ENCODE measurements around the gene GPR157.
A peak's percentile ranks its signal among the peaks of the same experiment; 100 is the strongest.

Gene GPR157

GRCh38 chr1:9081473-9081872 is 47.4 kb downstream of the GPR157 start:
- Histone ChIP-seq H3K27me3 (ENCODE audit: low read depth) (no peaks in the 10 kb centered on the region), H3K4me1 (peaks cover 45% of the 10 kb centered on the region), H3K9me3 (peaks cover under 1% of the 10 kb centered on the region; the same call in 1 of the 2 replicates), H3K4me3 (no peak overlapping the region), H3K36me3 (replicated peaks) (no peaks in the 10 kb centered on the region)
- in situ Hi-C loops (cut with MboI; ENCODE audit: low sequenced_read_pairs), result no loop called here
- DNase-seq (ENCODE audit: low spot score in 2 of 2), result no peak

- in situ Hi-C loops (cut with MboI; ENCODE audit: low sequenced_read_pairs), result no loop called here
- peak; percentile 91 to 96 for DNase-seq (ENCODE audit: low spot score in 2 of 2)
- no peaks in the 10 kb centered on the region for H3K9me3 ChIP-seq
- H3K27me3 ChIP-seq (ENCODE audit: low read depth), result no peaks in the 10 kb centered on the region
- H3K4me3 ChIP-seq, result no peak overlapping the region
- no peaks in the 10 kb centered on the region for H3K36me3 ChIP-seq (replicated peaks)
- H3K4me1 ChIP-seq, result peaks cover 42% of the 10 kb centered on the region
Measured at GRCh38 chr1:9080705-9081291, 48.1 kb downstream of the GPR157 start.

- Histone ChIP-seq H3K9me3 (no peaks in the 10 kb centered on the region), H3K4me3 (no peak overlapping the region), H3K36me3 (replicated peaks) (no peaks in the 10 kb centered on the region), H3K27me3 (ENCODE audit: low read depth) (no peaks in the 10 kb centered on the region), H3K4me1 (peaks cover 35% of the 10 kb centered on the region)
- no peak for DNase-seq (ENCODE audit: low spot score in 2 of 2)
- in situ Hi-C loops (cut with MboI; ENCODE audit: low sequenced_read_pairs), result no loop called here
Measured at GRCh38 chr1:9079988-9080704, 48.8 kb downstream of the GPR157 start.

GRCh38 chr1:9078752-9079500 is 50.0 kb downstream of the GPR157 start:
- Histone ChIP-seq H3K4me3 (no peak overlapping the region), H3K27me3 (ENCODE audit: low read depth) (no peaks in the 10 kb centered on the region)
- no peak for DNase-seq (ENCODE audit: low spot score in 2 of 2)

GRCh38 chr1:9078015-9078751 is 50.7 kb downstream of the GPR157 start:
- no peaks in the 10 kb centered on the region for H3K36me3 ChIP-seq (replicated peaks)
- no peaks in the 10 kb centered on the region for H3K27me3 ChIP-seq (ENCODE audit: low read depth)
- peak; percentile 40 to 58 for DNase-seq (ENCODE audit: low spot score in 2 of 2)
- H3K4me3 ChIP-seq, result no peak overlapping the region
- H3K4me1 ChIP-seq, result peaks cover 34% of the 10 kb centered on the region
- in situ Hi-C loops (cut with MboI; ENCODE audit: low sequenced_read_pairs), result no loop called here
- no peaks in the 10 kb centered on the region for H3K9me3 ChIP-seq

More at GRCh38 chr1:9078752-9079500, 50.0 kb downstream of the GPR157 start:
- Histone ChIP-seq H3K4me1 (peaks cover 34% of the 10 kb centered on the region), H3K9me3 (no peaks in the 10 kb centered on the region), H3K36me3 (replicated peaks) (no peaks in the 10 kb centered on the region)
- in situ Hi-C loops (cut with MboI; ENCODE audit: low sequenced_read_pairs), result no loop called here

GRCh38 chr1:9075022-9075421 is 53.9 kb downstream of the GPR157 start:
- Histone ChIP-seq H3K36me3 (replicated peaks) (no peaks in the 10 kb centered on the region), H3K27me3 (ENCODE audit: low read depth) (no peaks in the 10 kb centered on the region), H3K4me3 (no peak overlapping the region), H3K4me1 (peaks cover 11% of the 10 kb centered on the region), H3K9me3 (no peaks in the 10 kb centered on the region)
- in situ Hi-C loops (cut with MboI; ENCODE audit: low sequenced_read_pairs), result no loop called here
- no peak for DNase-seq (ENCODE audit: low spot score in 2 of 2)

- Histone ChIP-seq H3K9me3 (no peaks in the 10 kb centered on the region), H3K36me3 (replicated peaks) (no peaks in the 10 kb centered on the region), H3K4me1 (peaks cover 20% of the 10 kb centered on the region), H3K4me3 (no peak overlapping the region), H3K27me3 (ENCODE audit: low read depth) (no peaks in the 10 kb centered on the region)
- no peak for DNase-seq (ENCODE audit: low spot score in 2 of 2)
- in situ Hi-C loops (cut with MboI; ENCODE audit: low sequenced_read_pairs), result no loop called here
Measured at GRCh38 chr1:9073143-9073542, 55.8 kb downstream of the GPR157 start.

GRCh38 chr1:9071554-9072235 is 57.2 kb downstream of the GPR157 start:
- in situ Hi-C loops (cut with MboI; ENCODE audit: low sequenced_read_pairs), result no loop called here
- DNase-seq (ENCODE audit: low spot score in 2 of 2), result no peak
- no peak overlapping the region for H3K4me3 ChIP-seq
- H3K27me3 ChIP-seq (ENCODE audit: low read depth), result no peaks in the 10 kb centered on the region
- no peaks in the 10 kb centered on the region for H3K36me3 ChIP-seq (replicated peaks)
- no peaks in the 10 kb centered on the region for H3K9me3 ChIP-seq
- H3K4me1 ChIP-seq, result peaks cover 14% of the 10 kb centered on the region

GRCh38 chr1:9070486-9070885 is 58.4 kb downstream of the GPR157 start:
- Histone ChIP-seq H3K9me3 (no peaks in the 10 kb centered on the region), H3K4me3 (no peak overlapping the region), H3K36me3 (replicated peaks) (no peaks in the 10 kb centered on the region), H3K27me3 (ENCODE audit: low read depth) (no peaks in the 10 kb centered on the region), H3K4me1 (peaks cover 14% of the 10 kb centered on the region)
- in situ Hi-C loops (cut with MboI; ENCODE audit: low sequenced_read_pairs), result no loop called here
- no peak for DNase-seq (ENCODE audit: low spot score in 2 of 2)

- Histone ChIP-seq H3K27me3 (ENCODE audit: low read depth) (no peaks in the 10 kb centered on the region), H3K4me3 (no peak within 1 kb of the TSS), H3K36me3 (replicated peaks) (no peaks in the 10 kb centered on the region), H3K9me3 (no peaks in the 10 kb centered on the region), H3K4me1 (peaks cover 14% of the 10 kb centered on the region)
- in situ Hi-C loops (cut with MboI; ENCODE audit: low sequenced_read_pairs), result no loop called here
- DNase-seq (ENCODE audit: low spot score in 2 of 2), result peak; percentile 70 to 72
Measured at GRCh38 chr1:9069326-9070100, 59.4 kb downstream of the GPR157 start, which contains the start of gene SLC2A5. SLC2A5 (minus strand) TSS chr1:9069635; CDS start chr1:9069536, 99 bp downstream.

- DNase-seq (ENCODE audit: low spot score in 2 of 2), result peak in 1 of 2 experiments; percentile 28
- no peaks in the 10 kb centered on the region for H3K36me3 ChIP-seq (replicated peaks)
Measured at GRCh38 chr1:9068981-9069325, 59.9 kb downstream of the GPR157 start.

GRCh38 chr1:9066945-9067807 is 61.7 kb downstream of the GPR157 start:
- DNase-seq (ENCODE audit: low spot score in 2 of 2), result no peak
- Histone ChIP-seq H3K27me3 (ENCODE audit: low read depth) (no peaks in the 10 kb centered on the region), H3K4me1 (peaks cover 20% of the 10 kb centered on the region), H3K36me3 (replicated peaks) (no peaks in the 10 kb centered on the region), H3K9me3 (no peaks in the 10 kb centered on the region), H3K4me3 (no peak overlapping the region)
- in situ Hi-C loops (cut with MboI; ENCODE audit: low sequenced_read_pairs), result no loop called here

More at GRCh38 chr1:9068981-9069325, 59.9 kb downstream of the GPR157 start:
- no peaks in the 10 kb centered on the region for H3K27me3 ChIP-seq (ENCODE audit: low read depth)
- in situ Hi-C loops (cut with MboI; ENCODE audit: low sequenced_read_pairs), result no loop called here
- H3K4me3 ChIP-seq, result no peak overlapping the region
- peaks cover 19% of the 10 kb centered on the region for H3K4me1 ChIP-seq
- H3K9me3 ChIP-seq, result no peaks in the 10 kb centered on the region
